GM12864 (cell line): Measurements from ENCODE around the gene TMEM174.
"Not testable (repeated sequence)": the region's sequence is repeated elsewhere in the genome, so short reads cannot be mapped to it uniquely, and the experiment has no call there.

Experiments used
- DNase-seq: peaks from one replicate; pipeline ENCODE4 v3.0.0-alpha.2; 2011; ENCODE audit warnings: low read depth
- H3K4me3 ChIP-seq: 2 replicates; pipeline ENCODE4 v1.5.1; 2011; ENCODE audit warnings: mild to moderate bottlenecking, low read depth, low read length, control low read depth
- TF ChIP-seq, protein P1 (sequence below): IDR thresholded peaks from 2 replicates; pipeline ENCODE4 v1.5.1; 2011; ENCODE audit warnings: low read depth, mild to moderate bottlenecking, moderate library complexity, low read length, control low read depth, inconsistent platforms; ENCODE audit errors: missing control alignments

TMEM174 gene

GRCh38 chr5:73201547-73202513 lies 28.8 kb downstream of the TMEM174 start:
- TF ChIP-seq, protein P1, sequence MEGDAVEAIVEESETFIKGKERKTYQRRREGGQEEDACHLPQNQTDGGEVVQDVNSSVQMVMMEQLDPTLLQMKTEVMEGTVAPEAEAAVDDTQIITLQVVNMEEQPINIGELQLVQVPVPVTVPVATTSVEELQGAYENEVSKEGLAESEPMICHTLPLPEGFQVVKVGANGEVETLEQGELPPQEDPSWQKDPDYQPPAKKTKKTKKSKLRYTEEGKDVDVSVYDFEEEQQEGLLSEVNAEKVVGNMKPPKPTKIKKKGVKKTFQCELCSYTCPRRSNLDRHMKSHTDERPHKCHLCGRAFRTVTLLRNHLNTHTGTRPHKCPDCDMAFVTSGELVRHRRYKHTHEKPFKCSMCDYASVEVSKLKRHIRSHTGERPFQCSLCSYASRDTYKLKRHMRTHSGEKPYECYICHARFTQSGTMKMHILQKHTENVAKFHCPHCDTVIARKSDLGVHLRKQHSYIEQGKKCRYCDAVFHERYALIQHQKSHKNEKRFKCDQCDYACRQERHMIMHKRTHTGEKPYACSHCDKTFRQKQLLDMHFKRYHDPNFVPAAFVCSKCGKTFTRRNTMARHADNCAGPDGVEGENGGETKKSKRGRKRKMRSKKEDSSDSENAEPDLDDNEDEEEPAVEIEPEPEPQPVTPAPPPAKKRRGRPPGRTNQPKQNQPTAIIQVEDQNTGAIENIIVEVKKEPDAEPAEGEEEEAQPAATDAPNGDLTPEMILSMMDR: peak; percentile 80
- DNase-seq: no peak
- H3K4me3 ChIP-seq: no peak overlapping the region

GRCh38 chr5:73204332-73204731 lies 31.3 kb downstream of the TMEM174 start:
- H3K4me3 ChIP-seq: no peak overlapping the region
- TF ChIP-seq, protein P1: no peak
- no peak for DNase-seq

DNA sequence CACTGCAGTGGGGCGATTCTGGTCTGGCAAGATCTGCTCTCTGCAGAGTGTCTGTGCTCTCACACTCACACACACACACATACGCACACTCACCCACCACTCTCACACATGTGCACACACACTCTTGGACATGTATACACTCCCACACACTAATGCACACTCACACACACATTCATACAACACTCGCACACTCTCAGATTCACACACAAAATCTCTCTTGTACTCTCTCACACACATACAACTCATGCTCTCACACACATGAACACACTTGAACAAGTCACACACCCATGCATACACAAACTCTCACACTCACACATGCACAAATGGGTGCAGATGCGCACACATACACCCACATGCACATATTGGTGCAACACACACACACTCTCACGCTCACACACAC lies 31.7 kb downstream of the TMEM174 start:
- TF ChIP-seq, protein P1: no peak
- H3K4me3 ChIP-seq: no peak overlapping the region
- no peak for DNase-seq

- TF ChIP-seq, protein P1: no peak
- DNase-seq: no peak
- no peak overlapping the region for H3K4me3 ChIP-seq
These were observed 32.3 kb downstream of the TMEM174 start for GRCh38 chr5:73205305-73205704.

GRCh38 chr5:73207239-73207638 lies 34.2 kb downstream of the TMEM174 start:
- not testable (repeated sequence) for H3K4me3 ChIP-seq, DNase-seq

GRCh38 chr5:73209075-73209474 lies 36.1 kb downstream of the TMEM174 start:
- H3K4me3 ChIP-seq, DNase-seq: not testable (repeated sequence)

DNA sequence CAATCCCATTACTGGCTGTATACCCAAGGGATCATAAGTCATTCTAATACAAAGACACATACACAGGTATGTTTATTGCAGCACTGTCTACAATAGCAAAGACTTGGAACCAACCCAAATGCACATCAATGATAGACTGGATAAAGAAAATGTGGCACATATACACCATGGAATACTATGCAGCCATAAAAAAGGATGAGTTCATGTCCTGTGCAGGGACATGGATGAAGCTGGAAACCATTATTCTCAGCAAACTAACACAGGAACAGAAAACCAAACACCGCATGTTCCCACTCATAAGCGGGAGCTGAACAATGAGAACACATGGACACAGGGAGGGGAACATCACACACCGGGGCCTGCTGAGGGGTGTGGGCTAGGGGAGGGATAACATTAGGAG lies 39.7 kb downstream of the TMEM174 start:
- not testable (repeated sequence) for DNase-seq, H3K4me3 ChIP-seq

GRCh38 chr5:73213566-73213998 lies 40.6 kb downstream of the TMEM174 start:
- TF ChIP-seq, protein P1: no peak
- H3K4me3 ChIP-seq: no peak overlapping the region
- peak; percentile 26 for DNase-seq
